Lung (tissue), 12 donors: Measurements from ENCODE around the gene MAIP1. TPM values are rescaled to one million over a fixed set of nuclear protein-coding genes. Genes with fewer than 3 reads are reported as not detected.

Source experiments
- ATAC-seq: fragments of 200-7000 bp; cut with Tn5 transposase; one replicate; pipeline ENCODE4 v1.9.1; 2020; ENCODE audit warnings: moderate number of reproducible peaks; ENCODE audit not compliant: insufficient read depth, low FRiP score
- DNase-seq, 3 donors: peaks; one replicate each; pipeline ENCODE4 v3.0.0-alpha.2; 2013 to 2017
- H3K27ac ChIP-seq, 2 donors: one replicate each; pipeline ENCODE4 v1.5.1; 2013; ENCODE audit warnings: mild to moderate bottlenecking in 2 of 2, moderate library complexity in 2 of 2, control low read depth in 1 of 2, inconsistent platforms in 1 of 2, low read depth in 1 of 2, low read length in 1 of 2
- H3K27me3 ChIP-seq, 3 donors: one replicate each; pipeline ENCODE4 v1.5.1; 2013; ENCODE audit warnings: low read length in 2 of 3; ENCODE audit not compliant: control insufficient read depth in 3 of 3, insufficient read depth in 3 of 3
- H3K36me3 ChIP-seq, 4 donors: one replicate each; pipeline ENCODE4 v1.5.1; 2013; ENCODE audit warnings: low read length in 4 of 4, mild to moderate bottlenecking in 1 of 4, moderate library complexity in 1 of 4; ENCODE audit not compliant: control insufficient read depth in 4 of 4, insufficient read depth in 4 of 4
- H3K4me1 ChIP-seq, 5 donors: one replicate each; pipeline ENCODE4 v1.5.1; 2013; ENCODE audit warnings: low read length in 5 of 5, mild to moderate bottlenecking in 2 of 5, moderate library complexity in 1 of 5; ENCODE audit not compliant: control insufficient read depth in 5 of 5, insufficient read depth in 5 of 5
- H3K4me3 ChIP-seq: one replicate; pipeline ENCODE4 v1.5.1; 2013; ENCODE audit warnings: mild to moderate bottlenecking, control low read depth, moderate library complexity
- H3K9ac ChIP-seq, 2 donors: one replicate each; pipeline ENCODE4 v1.5.1; 2013; ENCODE audit warnings: low read length in 2 of 2, control low read depth in 1 of 2; ENCODE audit not compliant: insufficient read depth in 1 of 2
- H3K9me3 ChIP-seq, 4 donors: one replicate each; pipeline ENCODE4 v1.5.1; 2013; ENCODE audit warnings: low read length in 3 of 4, mild to moderate bottlenecking in 1 of 4, moderate library complexity in 1 of 4; ENCODE audit not compliant: control insufficient read depth in 4 of 4, insufficient read depth in 3 of 4
- CTCF ChIP-seq: IDR thresholded peaks from 2 replicates; pipeline ENCODE4 v1.5.1; 2012; ENCODE audit warnings: mild to moderate bottlenecking; ENCODE audit errors: control extremely low read depth, extremely low read depth
- WGBS, 2 donors: extraction: QIAGEN DNeasy Blood & Tissue Kit; methylation state at CpG; one replicate each; pipeline ENCODE4 v1.1.7; 2013; 5-methylcytosine and 5-hydroxymethylcytosine counted together
- polyA plus RNA-seq, 2 donors: library from polyadenylated mRNA; stranded (reverse); fragments of 200-250 nt; gene quantifications; one replicate each; pipeline ENCODE4 v1.2.1, GENCODE V29; 2013
- total RNA-seq, 2 donors: library from RNA; depleted of rRNA in 1 of 2; stranded (reverse); fragments of >200 nt in 1 of 2; gene quantifications; one replicate each; pipeline ENCODE4 v1.2.1, GENCODE V29; 2014 to 2021
- donor health status: control.
- donor health status: control.
- donor health status: Bipolar disorder and iron deficiency.
- donor health status: healthy.
- donor health status: DM: yes; HTN: yes; CAD: no.

Gene MAIP1
- total and polyA plus RNA-seq, 4 donors, result 8.2 to 18.3 (median 15.3) TPM

- H3K27ac ChIP-seq, result no peak overlapping the region
- WGBS, 2 donors, result 36 to 90% methylated on average over 1 of the region's 1 CpG
- DNase-seq (no peak), ATAC-seq (no peak)
- H3K9ac ChIP-seq, result no peak overlapping the region
- no peaks in the 10 kb centered on the region for H3K9me3 ChIP-seq
- H3K4me3 ChIP-seq, result no peak overlapping the region
- H3K36me3 ChIP-seq, result peaks cover 8 to 34% (median 12%) of the 10 kb centered on the region in 4 donors
- H3K4me1 ChIP-seq, result no peaks in the 10 kb centered on the region
- no peak for TF ChIP-seq CTCF
- H3K27me3 ChIP-seq, result no peaks in the 10 kb centered on the region
These were observed 9.2 kb upstream of the MAIP1 start for GRCh38 chr2:199946196-199946595.

- H3K4me1 ChIP-seq, result no peaks in the 10 kb centered on the region
- no peak for ATAC-seq
- no peaks in the 10 kb centered on the region for H3K9me3 ChIP-seq
- no peak overlapping the region for H3K9ac ChIP-seq
- DNase-seq, result no peak
- no peaks in the 10 kb centered on the region for H3K27me3 ChIP-seq
- H3K27ac ChIP-seq, result no peak overlapping the region
- peaks cover 8 to 34% (median 12%) of the 10 kb centered on the region in 4 donors for H3K36me3 ChIP-seq
- no peak for TF ChIP-seq CTCF
- H3K4me3 ChIP-seq, result no peak overlapping the region
These were observed 8.5 kb upstream of the MAIP1 start for GRCh38 chr2:199946836-199947235.

- Histone ChIP-seq H3K27ac (no peak overlapping the region), H3K4me1 (peaks cover 0 to 10% (median 5%) of the 10 kb centered on the region in 5 donors), H3K4me3 (no peak overlapping the region), H3K27me3 (no peaks in the 10 kb centered on the region), H3K36me3 (peaks cover 5 to 31% (median 7%) of the 10 kb centered on the region in 4 donors), H3K9ac (no peak overlapping the region), H3K9me3 (no peaks in the 10 kb centered on the region)
- no peak for ATAC-seq
- DNase-seq, result no peak
- 93 to 98% methylated on average over 5 of the region's 5 CpGs for WGBS, 2 donors
- no peak for TF ChIP-seq CTCF
These were observed 5.0 kb upstream of the MAIP1 start for GRCh38 chr2:199950396-199950795.

- Histone ChIP-seq H3K9ac (no peak overlapping the region), H3K36me3 (peaks cover 0 to 25% (median 4%) of the 10 kb centered on the region in 4 donors), H3K4me3 (no peak overlapping the region), H3K27me3 (no peaks in the 10 kb centered on the region), H3K4me1 (peaks cover 0 to 10% (median 5%) of the 10 kb centered on the region in 5 donors), H3K9me3 (no peaks in the 10 kb centered on the region), H3K27ac (no peak overlapping the region)
- 57 to 80% methylated on average over 1 of the region's 1 CpG for WGBS, 2 donors
- ATAC-seq (no peak), DNase-seq (no peak)
- TF ChIP-seq CTCF, result no peak
These were observed 4.4 kb upstream of the MAIP1 start for GRCh38 chr2:199951023-199951422.
